H9 (cell line): ENCODE results near the gene AK9. TPM values are rescaled to one million over a fixed set of nuclear protein-coding genes. Genes with fewer than 3 reads are reported as not detected.

Source experiments
- DNase-seq: peaks from one replicate; pipeline ENCODE4 v3.0.0-alpha.2; 2017
- H2AFZ ChIP-seq: one replicate; pipeline ENCODE4 v1.6.1; 2013; ENCODE audit warnings: mild to moderate bottlenecking, low read length, control low read depth, moderate library complexity
- H2AK5ac ChIP-seq: 2 replicates; pipeline ENCODE4 v1.6.1; 2013; ENCODE audit warnings: low read length, control low read depth, mixed read lengths; ENCODE audit not compliant: insufficient read length
- H2BK120ac ChIP-seq: one replicate; pipeline ENCODE4 v1.6.1; 2013; ENCODE audit warnings: low read depth, mild to moderate bottlenecking, low read length, control low read depth, inconsistent platforms; ENCODE audit not compliant: poor library complexity, severe bottlenecking
- H2BK12ac ChIP-seq: 2 replicates; pipeline ENCODE4 v1.6.1; 2013; ENCODE audit warnings: low read length, control low read depth, mixed read lengths, low read depth; ENCODE audit not compliant: insufficient read length
- H2BK15ac ChIP-seq: 2 replicates; pipeline ENCODE4 v1.6.1; 2013; ENCODE audit warnings: low read depth, low read length, control low read depth
- H2BK20ac ChIP-seq: one replicate; pipeline ENCODE4 v1.6.1; 2013; ENCODE audit warnings: low read depth, mild to moderate bottlenecking, low read length, control low read depth, inconsistent platforms; ENCODE audit not compliant: poor library complexity, severe bottlenecking
- H2BK5ac ChIP-seq: 2 replicates; pipeline ENCODE4 v1.6.1; 2013; ENCODE audit warnings: low read length, control low read depth, mixed read lengths; ENCODE audit not compliant: insufficient read length
- H3K14ac ChIP-seq: 2 replicates; pipeline ENCODE4 v1.6.1; 2013; ENCODE audit warnings: low read length, control low read depth; ENCODE audit not compliant: insufficient read depth
- H3K18ac ChIP-seq: 2 replicates; pipeline ENCODE4 v1.6.1; 2013; ENCODE audit warnings: low read depth, mild to moderate bottlenecking, mixed read lengths, low read length, control low read depth; ENCODE audit not compliant: insufficient read length
- H3K23ac ChIP-seq: 2 replicates; pipeline ENCODE4 v1.6.1; 2013; ENCODE audit warnings: low read length, control low read depth, mixed read lengths, low read depth; ENCODE audit not compliant: insufficient read length
- H3K23me2 ChIP-seq: 2 replicates; pipeline ENCODE4 v1.6.1; 2013; ENCODE audit warnings: low read depth, mild to moderate bottlenecking, mixed read lengths, low read length, control low read depth; ENCODE audit not compliant: insufficient read length, poor library complexity, severe bottlenecking
- H3K27ac ChIP-seq: 2 replicates; pipeline ENCODE4 v1.5.1; 2013; ENCODE audit warnings: low read length, control low read depth, mixed read lengths, low read depth; ENCODE audit not compliant: insufficient read length
- H3K27me3 ChIP-seq: 2 replicates; pipeline ENCODE4 v1.6.1; 2013; ENCODE audit warnings: low read length, control low read depth, inconsistent platforms; ENCODE audit not compliant: insufficient read depth
- H3K4ac ChIP-seq: 2 replicates; pipeline ENCODE4 v1.6.1; 2013; ENCODE audit warnings: low read depth, mild to moderate bottlenecking, control low read depth, inconsistent platforms, low read length, moderate library complexity
- H3K4me1 ChIP-seq: 2 replicates; pipeline ENCODE4 v1.6.1; 2013; ENCODE audit warnings: low read length, control low read depth, inconsistent platforms; ENCODE audit not compliant: insufficient read depth
- H3K4me2 ChIP-seq: 2 replicates; pipeline ENCODE4 v1.6.1; 2013; ENCODE audit warnings: low read length, control low read depth, mixed read lengths; ENCODE audit not compliant: insufficient read length, insufficient read depth
- H3K56ac ChIP-seq: 2 replicates; pipeline ENCODE4 v1.6.1; 2013; ENCODE audit warnings: low read depth, mild to moderate bottlenecking, mixed read lengths, low read length, control low read depth; ENCODE audit not compliant: insufficient read length
- H3K79me1 ChIP-seq: 2 replicates; pipeline ENCODE4 v1.6.1; 2013; ENCODE audit warnings: low read depth, mild to moderate bottlenecking, moderate library complexity, low read length, control low read depth, inconsistent platforms; ENCODE audit not compliant: insufficient read depth, poor library complexity, severe bottlenecking
- H3K79me2 ChIP-seq: 2 replicates; pipeline ENCODE4 v1.6.1; 2013; ENCODE audit warnings: low read length, control low read depth, inconsistent platforms; ENCODE audit not compliant: insufficient read depth
- H3K9ac ChIP-seq: 2 replicates; pipeline ENCODE4 v1.6.1; 2013; ENCODE audit warnings: low read length, control low read depth, mixed read lengths; ENCODE audit not compliant: insufficient read length; ENCODE audit errors: extremely low read depth
- H3K9me3 ChIP-seq: one replicate; pipeline ENCODE4 v1.6.1; 2013; ENCODE audit warnings: low read depth, low read length, inconsistent platforms; ENCODE audit not compliant: control insufficient read depth
- H3T11ph ChIP-seq: one replicate; pipeline ENCODE4 v1.6.1; 2013; ENCODE audit warnings: mild to moderate bottlenecking, low read length, control low read depth, inconsistent platforms
- H4K20me1 ChIP-seq: one replicate; pipeline ENCODE4 v1.6.1; 2013; ENCODE audit not compliant: control insufficient read depth, insufficient read length, insufficient read depth
- H4K5ac ChIP-seq: 2 replicates; pipeline ENCODE4 v1.6.1; 2013; ENCODE audit warnings: low read depth, mild to moderate bottlenecking, mixed read lengths, low read length, control low read depth; ENCODE audit not compliant: insufficient read length
- H4K8ac ChIP-seq: replicated peaks from 2 replicates; pipeline ENCODE4 v1.6.1; 2013; ENCODE audit warnings: low read length, control low read depth, mixed read lengths, low read depth; ENCODE audit not compliant: insufficient read length
- H4K91ac ChIP-seq: 2 replicates; pipeline ENCODE4 v1.6.1; 2013; ENCODE audit warnings: low read depth, mild to moderate bottlenecking, moderate library complexity, mixed read lengths, low read length, control low read depth; ENCODE audit not compliant: insufficient read length
- H3K27ac Mint-ChIP-seq, 3 experiments: 2 replicates in 2 of 3; 3 replicates in 1 of 3; pipeline ENCODE4 v1.8.0; 2020 to 2021; ENCODE audit warnings: mixed read lengths in 3 of 3, mild to moderate bottlenecking in 1 of 3, moderate library complexity in 1 of 3
- H3K27me3 Mint-ChIP-seq: 2 replicates; pipeline ENCODE4 v1.8.0; 2021; ENCODE audit warnings: low read depth, mild to moderate bottlenecking, moderate library complexity, mixed read lengths
- H3K36me3 Mint-ChIP-seq, 3 experiments: 2 replicates in 2 of 3; 3 replicates in 1 of 3; pipeline ENCODE4 v1.8.0; 2020 to 2021; ENCODE audit warnings: low read depth in 3 of 3, mixed read lengths in 3 of 3; ENCODE audit not compliant: insufficient read depth in 1 of 3
- H3K4me1 Mint-ChIP-seq, 2 experiments: 2 replicates each; pipeline ENCODE4 v1.8.0; 2020; ENCODE audit warnings: mixed read lengths in 2 of 2
- H3K4me3 Mint-ChIP-seq, 2 experiments: 2 replicates in 1 of 2; 3 replicates in 1 of 2; pipeline ENCODE4 v1.8.0; 2020 to 2021; ENCODE audit warnings: mild to moderate bottlenecking in 2 of 2, mixed read lengths in 2 of 2, moderate library complexity in 1 of 2
- H3K9me3 Mint-ChIP-seq, 2 experiments: 2 replicates in 1 of 2; 3 replicates in 1 of 2; pipeline ENCODE4 v1.8.0; 2020; ENCODE audit warnings: mild to moderate bottlenecking in 2 of 2, mixed read lengths in 2 of 2, moderate library complexity in 1 of 2
- WGBS: extraction: QIAGEN DNeasy Blood & Tissue Kit; methylation state at CpG from one replicate; pipeline ENCODE4 v1.1.7; 2013; ENCODE audit warnings: missing lambda C conversion rate, low lambda C conversion rate, mixed read lengths; ENCODE audit not compliant: insufficient read length; ENCODE audit errors: extremely low coverage; 5-methylcytosine and 5-hydroxymethylcytosine counted together
- total RNA-seq: library from RNA; stranded (reverse); gene quantifications from 2 replicates; pipeline ENCODE4 v1.2.1, GENCODE V29; 2021
- TF ChIP-seq, protein P1 (sequence below): fragments of 200-600 bp; sonication (generic); conservative IDR thresholded peaks from 3 replicates; pipeline ENCODE4 v1.8.0; 2021; ENCODE audit warnings: antibody characterized with exemption, mild to moderate bottlenecking

The AK9 gene
- total RNA-seq, 1 experiment from 2014 or later, result 2.3 TPM

- Mint-ChIP-seq H3K36me3 (peaks cover 0 to 1% (median under 1%) of the 10 kb centered on the region in 3 experiments; a peak in 2 of 7 replicates), H3K27ac (peak overlapping the region; percentile 97 to 99 (median 97)), H3K27me3 (peaks cover 6% of the 10 kb centered on the region), H3K4me3 (peak overlapping the region; percentile 82 to 91), H3K4me1 (peaks cover 18 to 23% of the 10 kb centered on the region in 2 experiments), H3K9me3 (no peaks in the 10 kb centered on the region)
- H3K18ac ChIP-seq, result peak overlapping the region; percentile 54
- H3K4me1 ChIP-seq, result 0 out of 2 replicates have a peak, but pooled peaks cover 2% of the 10 kb centered on the region
- no peak overlapping the region for H2BK5ac ChIP-seq
- TF ChIP-seq, protein P1, sequence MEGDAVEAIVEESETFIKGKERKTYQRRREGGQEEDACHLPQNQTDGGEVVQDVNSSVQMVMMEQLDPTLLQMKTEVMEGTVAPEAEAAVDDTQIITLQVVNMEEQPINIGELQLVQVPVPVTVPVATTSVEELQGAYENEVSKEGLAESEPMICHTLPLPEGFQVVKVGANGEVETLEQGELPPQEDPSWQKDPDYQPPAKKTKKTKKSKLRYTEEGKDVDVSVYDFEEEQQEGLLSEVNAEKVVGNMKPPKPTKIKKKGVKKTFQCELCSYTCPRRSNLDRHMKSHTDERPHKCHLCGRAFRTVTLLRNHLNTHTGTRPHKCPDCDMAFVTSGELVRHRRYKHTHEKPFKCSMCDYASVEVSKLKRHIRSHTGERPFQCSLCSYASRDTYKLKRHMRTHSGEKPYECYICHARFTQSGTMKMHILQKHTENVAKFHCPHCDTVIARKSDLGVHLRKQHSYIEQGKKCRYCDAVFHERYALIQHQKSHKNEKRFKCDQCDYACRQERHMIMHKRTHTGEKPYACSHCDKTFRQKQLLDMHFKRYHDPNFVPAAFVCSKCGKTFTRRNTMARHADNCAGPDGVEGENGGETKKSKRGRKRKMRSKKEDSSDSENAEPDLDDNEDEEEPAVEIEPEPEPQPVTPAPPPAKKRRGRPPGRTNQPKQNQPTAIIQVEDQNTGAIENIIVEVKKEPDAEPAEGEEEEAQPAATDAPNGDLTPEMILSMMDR, result no peak
- no peak overlapping the region for H2BK15ac ChIP-seq
- H3T11ph ChIP-seq, result no peak overlapping the region
- no peak overlapping the region for H4K8ac ChIP-seq
- H2AFZ ChIP-seq, result peak overlapping the region; percentile 84
- no peaks in the 10 kb centered on the region for H3K79me1 ChIP-seq
- no peak overlapping the region for H4K5ac ChIP-seq
- H2BK12ac ChIP-seq, result no peak overlapping the region
- H3K27ac ChIP-seq, result peak overlapping the region; percentile 61
- no peaks in the 10 kb centered on the region for H4K20me1 ChIP-seq
- H3K56ac ChIP-seq, result no peak overlapping the region
- H4K91ac ChIP-seq, result no peak overlapping the region
- peaks cover 11% of the 10 kb centered on the region for H3K23me2 ChIP-seq
- no peak overlapping the region for H2BK120ac ChIP-seq
- H3K9me3 ChIP-seq, result no peaks in the 10 kb centered on the region
- H3K14ac ChIP-seq, result peak overlapping the region; percentile 39; the same call in 1 of the 2 replicates
- H2BK20ac ChIP-seq, result no peak overlapping the region
- H3K23ac ChIP-seq, result no peak overlapping the region
- H3K4me2 ChIP-seq, result peak overlapping the region; percentile 94
- no CpG with 5 or more reads among the region's 24 CpGs for WGBS
- no peak overlapping the region for H3K4ac ChIP-seq
- H3K79me2 ChIP-seq, result peaks cover 2% of the 10 kb centered on the region; the same call in 1 of the 2 replicates
- no peaks in the 10 kb centered on the region for H3K27me3 ChIP-seq
- H2AK5ac ChIP-seq, result no peak overlapping the region
- peak overlapping the region; percentile 65 for H3K9ac ChIP-seq
- DNase-seq, result peak; percentile 92
These were observed 647 bp downstream of the AK9 start for GRCh38 chr6:109690373-109690736.
